CD14-positive monocyte (primary cell): ENCODE data around the gene CYREN. TPM values are rescaled to one million over a fixed set of nuclear protein-coding genes. Genes with fewer than 3 reads are reported as not detected.

Experiments
- DNase-seq, 3 donors: peaks; one replicate each; pipeline ENCODE4 v3.0.0-alpha.2; 2011 to 2022
- H2AFZ ChIP-seq: 2 replicates; pipeline ENCODE4 v1.6.0; 2012; ENCODE audit warnings: mild to moderate bottlenecking, low read depth, low read length, inconsistent platforms; ENCODE audit not compliant: insufficient read depth, poor library complexity, severe bottlenecking
- H3K27ac ChIP-seq, 2 donors: 1 replicate in 1 of 2; 2 replicates in 1 of 2; pipeline ENCODE4 v1.5.1; 2012 to 2013; ENCODE audit warnings: low read length in 2 of 2, control low read depth in 1 of 2, inconsistent platforms in 1 of 2, low read depth in 1 of 2, mild to moderate bottlenecking in 1 of 2
- H3K27me3 ChIP-seq, 2 donors: one replicate each; pipeline versions ENCODE4 v1.6.0 to v1.6.1; 2011 to 2013; ENCODE audit warnings: low read length in 2 of 2; ENCODE audit not compliant: control insufficient read depth in 2 of 2, insufficient read depth in 2 of 2
- H3K36me3 ChIP-seq, 2 donors: replicated peaks in 1 of 2; 1 replicate in 1 of 2; 2 replicates in 1 of 2; pipeline versions ENCODE4 v1.5.1 to v1.6.1; 2012 to 2013; ENCODE audit warnings: low read length in 2 of 2, control low read depth in 1 of 2, inconsistent platforms in 1 of 2, mild to moderate bottlenecking in 1 of 2; ENCODE audit not compliant: insufficient read depth in 2 of 2, control insufficient read depth in 1 of 2
- H3K4me1 ChIP-seq, 2 donors: 1 replicate in 1 of 2; 2 replicates in 1 of 2; pipeline versions ENCODE4 v1.5.1 to v1.6.1; 2012 to 2013; ENCODE audit warnings: low read length in 2 of 2, control low read depth in 1 of 2, inconsistent platforms in 1 of 2, mild to moderate bottlenecking in 1 of 2, moderate library complexity in 1 of 2; ENCODE audit not compliant: insufficient read depth in 2 of 2, control insufficient read depth in 1 of 2
- H3K4me2 ChIP-seq: replicated peaks from 2 replicates; pipeline ENCODE3; 2012; ENCODE audit warnings: low read length, moderate library complexity, mild to moderate bottlenecking; ENCODE audit not compliant: poor library complexity, severe bottlenecking; ENCODE audit errors: extremely low read depth
- H3K4me3 ChIP-seq, 3 experiments: fragments of 200-600 bp in 1 of 3; sonication (generic) in 1 of 3; replicated peaks in 1 of 3; 1 replicate in 2 of 3; 2 replicates in 1 of 3; pipeline ENCODE4 v1.5.1; 2011 to 2013; ENCODE audit warnings: low read length in 3 of 3, mild to moderate bottlenecking in 3 of 3, control low read depth in 2 of 3, low read depth in 2 of 3, inconsistent platforms in 1 of 3, moderate library complexity in 1 of 3
- H3K79me2 ChIP-seq: 2 replicates; pipeline ENCODE4 v1.6.0; 2012; ENCODE audit warnings: mild to moderate bottlenecking, control low read depth, inconsistent platforms, low read length, moderate library complexity; ENCODE audit not compliant: insufficient read depth
- H3K9ac ChIP-seq: 2 replicates; pipeline ENCODE4 v1.6.0; 2017; ENCODE audit warnings: low read length, mild to moderate bottlenecking; ENCODE audit not compliant: insufficient read depth, poor library complexity, severe bottlenecking
- H3K9me3 ChIP-seq, 2 donors: replicated peaks in 1 of 2; 1 replicate in 1 of 2; 2 replicates in 1 of 2; pipeline versions ENCODE4 v1.5.1 to v1.6.1; 2012 to 2013; ENCODE audit warnings: low read length in 2 of 2, control low read depth in 1 of 2; ENCODE audit not compliant: control insufficient read depth in 1 of 2, insufficient read depth in 1 of 2
- H4K20me1 ChIP-seq: 2 replicates; pipeline ENCODE4 v1.6.0; 2012; ENCODE audit warnings: mild to moderate bottlenecking, low read length, control low read depth, moderate library complexity; ENCODE audit not compliant: insufficient read depth
- H3K27ac Mint-ChIP-seq, 7 donors: one replicate each; pipeline ENCODE4 v1.8.0; 2020; ENCODE audit warnings: mild to moderate bottlenecking in 7 of 7, mixed read lengths in 7 of 7, moderate library complexity in 6 of 7, inconsistent platforms in 2 of 7
- H3K27me3 Mint-ChIP-seq, 3 donors: one replicate each; pipeline ENCODE4 v1.8.0; 2021 to 2022; ENCODE audit warnings: low read depth in 3 of 3, mild to moderate bottlenecking in 3 of 3, mixed read lengths in 3 of 3, moderate library complexity in 3 of 3, inconsistent platforms in 1 of 3
- H3K36me3 Mint-ChIP-seq, 2 donors: one replicate each; pipeline ENCODE4 v1.8.0; 2020; ENCODE audit warnings: mixed read lengths in 2 of 2, inconsistent platforms in 1 of 2, mild to moderate bottlenecking in 1 of 2
- H3K4me1 Mint-ChIP-seq: one replicate; pipeline ENCODE4 v1.8.0; 2020; ENCODE audit warnings: mild to moderate bottlenecking, mixed read lengths
- H3K4me3 Mint-ChIP-seq, 2 donors: one replicate each; pipeline ENCODE4 v1.8.0; 2020; ENCODE audit warnings: mild to moderate bottlenecking in 2 of 2, mixed read lengths in 2 of 2, moderate library complexity in 1 of 2
- H3K9me3 Mint-ChIP-seq, 7 donors: one replicate each; pipeline ENCODE4 v1.8.0; 2020 to 2022; ENCODE audit warnings: mixed read lengths in 7 of 7, mild to moderate bottlenecking in 6 of 7, moderate library complexity in 6 of 7, inconsistent platforms in 2 of 7
- WGBS: methylation state at CpG from one replicate; pipeline ENCODE4 v1.1.5; 2013; ENCODE audit warnings: missing lambda C conversion rate; ENCODE audit not compliant: insufficient coverage; 5-methylcytosine and 5-hydroxymethylcytosine counted together
- intact Hi-C, 2 donors: fragments of 100-400 bp; cut with micrococcal nuclease; formaldehyde crosslinking; loops; one replicate each; pipeline versions ENCODE4 v1.15.0 to v1.15.1; 2023
- polyA plus RNA-seq, 3 donors: library from polyadenylated mRNA; depleted of rRNA in 1 of 3; unstranded in 2 of 3; stranded (reverse) in 1 of 3; fragments of 300-500 nt in 2 of 3; fragments of >200 nt in 1 of 3; fragmentation: Illumina TruSeq in 2 of 3; gene quantifications; 1 replicate in 2 of 3; 2 replicates in 1 of 3; pipeline ENCODE4 v1.2.3, GENCODE V29; 2012 to 2021
- TF ChIP-seq, protein P1 (sequence below): fragments of 200-600 bp; IDR thresholded peaks from one replicate; pipeline ENCODE4 v1.8.0; 2022; ENCODE audit warnings: antibody characterized with exemption, mild to moderate bottlenecking

CYREN gene
- polyA plus RNA-seq, 3 donors, result 20.6 to 47.4 (median 40.1) TPM

DNA sequence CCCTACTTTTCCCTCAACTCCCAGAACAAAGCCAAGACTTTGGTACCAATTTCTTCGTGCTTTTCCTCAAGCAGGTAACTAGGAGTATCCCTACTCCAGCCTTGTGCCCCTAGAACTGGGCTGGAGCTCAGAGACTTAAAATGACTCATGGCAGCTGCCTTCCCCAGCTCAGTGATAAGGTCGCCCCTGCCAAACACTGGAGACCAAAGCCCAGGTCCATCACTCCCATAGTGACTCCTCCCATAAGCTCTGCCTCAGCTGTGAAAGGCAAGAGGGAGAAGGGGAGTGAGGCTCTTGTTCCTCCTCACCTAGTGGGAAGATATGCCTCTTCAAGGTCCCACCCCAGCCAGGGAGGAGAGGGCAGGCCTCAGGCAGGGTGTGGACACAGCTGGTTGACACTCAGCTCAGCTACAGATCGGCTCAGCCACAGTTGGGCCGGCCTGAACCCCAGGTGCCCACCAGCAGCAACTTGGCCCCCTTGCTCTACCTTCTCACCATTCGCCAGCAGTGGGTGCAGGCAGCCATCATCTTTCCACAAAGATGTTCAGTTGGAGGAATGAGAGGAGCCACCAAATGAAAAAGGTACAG is 13.8 kb upstream of the CYREN start:
- Mint-ChIP-seq H3K9me3 (peaks cover 33 to 49% (median 48%) of the 10 kb centered on the region in 7 donors), H3K27ac (peak overlapping the region in 1 of 7 donors; percentile 11), H3K36me3 (peaks cover 79 to 80% of the 10 kb centered on the region in 2 donors), H3K4me3 (no peak overlapping the region), H3K27me3 (no peaks in the 10 kb centered on the region), H3K4me1 (no peaks in the 10 kb centered on the region)
- DNase-seq, result no peak
- Histone ChIP-seq H3K9ac (no peak overlapping the region), H4K20me1 (no peaks in the 10 kb centered on the region), H3K79me2 (no peaks in the 10 kb centered on the region), H3K27me3 (no peaks in the 10 kb centered on the region), H3K4me3 (no peak overlapping the region), H3K4me1 (no peaks in the 10 kb centered on the region), H3K36me3 (peaks cover 65 to 85% of the 10 kb centered on the region in 2 donors), H2AFZ (no peak overlapping the region), H3K27ac (no peak overlapping the region), H3K9me3 (peaks cover 42 to 45% of the 10 kb centered on the region in 2 donors), H3K4me2 (no peak overlapping the region)
- 100% methylated on average over 1 of the region's 5 CpGs for WGBS
- intact Hi-C loops, result no loop called here
- TF ChIP-seq, protein P1, sequence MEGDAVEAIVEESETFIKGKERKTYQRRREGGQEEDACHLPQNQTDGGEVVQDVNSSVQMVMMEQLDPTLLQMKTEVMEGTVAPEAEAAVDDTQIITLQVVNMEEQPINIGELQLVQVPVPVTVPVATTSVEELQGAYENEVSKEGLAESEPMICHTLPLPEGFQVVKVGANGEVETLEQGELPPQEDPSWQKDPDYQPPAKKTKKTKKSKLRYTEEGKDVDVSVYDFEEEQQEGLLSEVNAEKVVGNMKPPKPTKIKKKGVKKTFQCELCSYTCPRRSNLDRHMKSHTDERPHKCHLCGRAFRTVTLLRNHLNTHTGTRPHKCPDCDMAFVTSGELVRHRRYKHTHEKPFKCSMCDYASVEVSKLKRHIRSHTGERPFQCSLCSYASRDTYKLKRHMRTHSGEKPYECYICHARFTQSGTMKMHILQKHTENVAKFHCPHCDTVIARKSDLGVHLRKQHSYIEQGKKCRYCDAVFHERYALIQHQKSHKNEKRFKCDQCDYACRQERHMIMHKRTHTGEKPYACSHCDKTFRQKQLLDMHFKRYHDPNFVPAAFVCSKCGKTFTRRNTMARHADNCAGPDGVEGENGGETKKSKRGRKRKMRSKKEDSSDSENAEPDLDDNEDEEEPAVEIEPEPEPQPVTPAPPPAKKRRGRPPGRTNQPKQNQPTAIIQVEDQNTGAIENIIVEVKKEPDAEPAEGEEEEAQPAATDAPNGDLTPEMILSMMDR, result no peak

DNA sequence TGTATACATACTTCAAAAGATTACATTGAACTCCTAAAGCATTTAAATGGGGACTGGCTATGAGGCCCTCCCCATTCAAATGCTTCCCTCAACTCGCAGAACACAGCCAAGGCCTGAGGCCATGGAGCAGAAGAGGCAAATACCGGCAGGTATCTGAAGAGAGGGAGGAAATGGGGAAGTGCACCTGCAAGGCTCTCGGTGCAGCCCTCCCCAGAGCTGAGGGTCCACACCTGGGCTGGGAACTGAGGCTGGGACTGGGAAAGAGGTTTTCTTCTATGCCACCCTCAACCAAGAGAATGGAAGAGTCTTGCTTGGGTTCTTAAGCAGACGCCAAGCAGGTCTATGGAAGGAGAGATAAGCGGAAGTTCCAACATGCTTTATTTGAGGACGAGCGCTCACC is 13.0 kb upstream of the CYREN start:
- Mint-ChIP-seq H3K4me1 (no peaks in the 10 kb centered on the region), H3K27me3 (peaks cover 0 to 2% (median 0%) of the 10 kb centered on the region in 3 donors), H3K4me3 (no peak overlapping the region), H3K27ac (peak overlapping the region in 1 of 7 donors; percentile 42), H3K36me3 (peaks cover 70 to 72% of the 10 kb centered on the region in 2 donors), H3K9me3 (peaks cover 33 to 58% (median 48%) of the 10 kb centered on the region in 7 donors)
- Histone ChIP-seq H3K4me1 (no peaks in the 10 kb centered on the region), H3K9ac (no peak overlapping the region), H3K4me3 (no peak overlapping the region), H3K27me3 (no peaks in the 10 kb centered on the region), H3K4me2 (no peak overlapping the region), H4K20me1 (no peaks in the 10 kb centered on the region), H3K79me2 (no peaks in the 10 kb centered on the region), H3K9me3 (peaks cover 45% of the 10 kb centered on the region in 2 donors), H3K36me3 (peaks cover 56 to 76% of the 10 kb centered on the region in 2 donors), H3K27ac (no peak overlapping the region), H2AFZ (no peak overlapping the region)
- DNase-seq, result no peak
- TF ChIP-seq, protein P1, result no peak
- 100% methylated on average over 3 of the region's 7 CpGs for WGBS
- intact Hi-C loops, result no loop called here
